D721Med (cell line): ENCODE results near the gene FBRSL1.
A peak's percentile ranks its signal among the peaks of the same experiment; 100 is the strongest.

Source experiments
- DNase-seq: peaks from one replicate; pipeline ENCODE4 v3.0.0; 2011; ENCODE audit warnings: low spot score; ENCODE audit not compliant: insufficient read length
- FAIRE-seq: peaks from 2 replicates; lab custom pipeline; 2011; peaks lifted over from hg19 to GRCh38; lab: Jason Lieb, UNC
- CTCF ChIP-seq: IDR thresholded peaks from 2 replicates; pipeline ENCODE4 v1.5.1; 2012; ENCODE audit warnings: mild to moderate bottlenecking, control low read depth; ENCODE audit not compliant: insufficient read depth; ENCODE audit errors: missing control alignments

FBRSL1 gene

DNA sequence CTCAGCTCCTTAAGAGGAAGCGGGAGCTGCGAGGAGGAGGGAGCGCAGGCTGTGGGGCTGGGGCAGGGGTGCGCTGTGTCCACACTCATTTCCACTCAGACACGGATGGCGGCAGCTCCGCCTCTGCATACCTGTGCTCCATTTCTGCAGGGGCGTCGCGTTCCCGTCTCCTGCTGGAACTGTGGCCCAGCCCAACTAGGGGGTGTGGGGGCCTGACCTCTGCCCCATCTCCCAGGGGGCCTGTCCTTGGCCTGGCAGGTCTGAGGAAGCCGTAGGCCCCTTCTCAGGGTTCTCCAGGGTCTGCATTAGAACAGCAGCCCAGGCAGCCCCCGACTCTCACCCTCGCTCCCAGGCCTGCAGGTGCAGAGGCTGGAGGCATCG, 31.2 kb downstream of the FBRSL1 start:
- no peak for DNase-seq
- TF ChIP-seq CTCF = no peak
- no peak for FAIRE-seq

DNA sequence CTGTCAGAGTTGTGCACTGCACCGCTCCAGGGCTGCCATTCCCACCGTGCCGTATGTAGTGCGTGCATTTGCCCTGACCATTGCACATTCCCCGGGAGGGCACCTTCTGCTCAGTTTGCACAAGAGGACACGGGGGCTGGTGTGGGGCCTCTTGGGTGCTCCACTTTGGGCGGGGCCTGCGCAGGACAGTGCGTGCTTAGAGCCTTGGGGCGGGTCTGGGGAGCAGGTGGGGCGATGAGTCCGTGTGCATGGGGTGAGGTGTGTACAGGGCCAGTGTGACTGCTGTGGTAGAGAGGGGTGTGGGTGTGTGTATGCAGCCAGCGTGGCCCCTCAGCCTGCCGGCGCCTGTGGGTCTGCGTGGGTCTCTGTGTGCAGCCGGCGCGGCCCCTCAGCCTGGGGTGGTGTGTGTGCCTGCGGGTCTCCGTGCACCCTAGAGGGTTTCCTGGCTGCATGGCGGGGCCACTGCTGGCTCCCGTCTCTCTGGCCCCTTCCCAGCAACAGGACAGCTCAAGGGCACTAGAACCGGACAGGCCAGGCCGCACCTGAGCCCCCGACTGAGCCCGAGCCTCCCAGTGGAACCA, 31.9 kb downstream of the FBRSL1 start:
- FAIRE-seq = no peak

DNA sequence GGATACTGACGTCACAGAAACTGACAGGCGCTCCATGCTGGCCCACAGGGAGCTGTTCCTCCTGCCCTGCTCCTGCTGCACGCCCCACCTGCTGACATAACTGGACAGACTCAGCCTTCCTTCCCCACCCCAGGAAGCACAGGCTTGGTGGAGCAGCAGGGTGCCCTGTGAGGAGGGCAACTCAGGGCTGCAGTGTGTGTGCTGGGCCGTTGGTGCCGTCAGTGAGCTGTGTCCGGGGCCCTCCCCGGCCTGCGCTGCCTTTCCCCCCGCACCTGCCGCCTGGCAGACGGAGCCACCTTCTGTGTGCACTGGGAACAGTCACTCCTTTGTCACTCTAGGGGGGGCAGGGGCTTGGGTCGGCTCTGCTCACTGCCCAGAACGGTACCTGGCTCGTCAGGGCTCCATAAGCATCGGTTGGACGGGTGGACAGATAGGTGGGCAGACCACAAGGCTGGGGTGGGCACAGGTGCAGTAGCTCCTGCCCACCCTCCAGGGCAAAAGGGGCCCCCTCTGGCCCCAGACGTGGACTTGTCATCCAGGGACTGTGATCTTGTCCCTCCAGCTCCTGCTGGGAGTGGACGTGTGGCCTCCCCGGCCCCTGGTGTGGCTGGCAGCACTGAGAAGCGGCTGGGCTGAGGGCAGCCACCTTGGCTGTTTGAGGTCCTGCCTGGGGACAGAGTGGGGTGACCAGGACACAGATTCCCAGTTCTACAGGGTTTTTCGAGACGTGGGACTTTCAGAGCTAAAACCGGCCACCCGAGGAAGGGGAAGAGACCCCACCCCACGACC, 32.8 kb downstream of the FBRSL1 start:
- no peak for DNase-seq
- no peak for FAIRE-seq
- no peak for TF ChIP-seq CTCF

More for the DNA sequence above, 31.9 kb downstream of the FBRSL1 start:
- no peak for TF ChIP-seq CTCF
- DNase-seq = no peak

GRCh38 chr12:132523576-132524331, 33.8 kb downstream of the FBRSL1 start:
- peak; percentile 88 for DNase-seq
- no peak for FAIRE-seq
- TF ChIP-seq CTCF = peak; percentile 52

DNA sequence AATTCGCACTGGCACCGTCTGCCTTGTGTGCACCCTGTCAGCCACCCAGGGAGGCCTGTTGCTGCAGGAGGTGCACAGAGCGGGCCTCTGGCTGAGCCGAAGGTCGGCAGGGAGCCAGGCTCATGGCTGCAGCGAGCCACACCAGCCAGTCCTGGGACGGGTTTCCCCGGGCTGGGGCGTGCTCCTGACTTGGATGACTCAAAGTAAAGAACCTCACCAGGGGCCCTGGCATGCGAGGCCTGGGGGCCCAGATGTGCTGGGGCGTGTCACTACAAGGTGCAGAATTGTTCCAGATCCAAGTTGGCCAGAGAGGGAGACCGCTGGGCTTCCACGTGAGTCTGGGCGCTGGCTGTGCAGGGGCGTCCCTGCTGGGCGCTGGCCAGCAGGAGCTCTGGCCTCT, 34.5 kb downstream of the FBRSL1 start:
- DNase-seq = no peak
- TF ChIP-seq CTCF = no peak
- FAIRE-seq = no peak

- TF ChIP-seq CTCF = no peak
- FAIRE-seq = no peak
- DNase-seq = no peak
These were observed 35.3 kb downstream of the FBRSL1 start for GRCh38 chr12:132525011-132525832.
